Ishikawa (cell line): ENCODE data around the gene NIPA2.

Experiments used
- CEBPB ChIP-seq: IDR thresholded peaks from 2 replicates; pipeline ENCODE4 v1.6.1; 2012
- CREB1 ChIP-seq: IDR thresholded peaks from 2 replicates; pipeline ENCODE4 v1.6.1; 2012; ENCODE audit warnings: low read depth
- EGR1 ChIP-seq: IDR thresholded peaks from 2 replicates; pipeline ENCODE4 v1.6.1; 2012
- EP300 ChIP-seq: IDR thresholded peaks from 2 replicates; pipeline ENCODE4 v1.6.1; 2012; ENCODE audit warnings: borderline replicate concordance
- FOXM1 ChIP-seq: IDR thresholded peaks from 2 replicates; pipeline ENCODE4 v1.6.1; 2012; ENCODE audit warnings: low read depth, borderline replicate concordance
- MAX ChIP-seq: IDR thresholded peaks from 2 replicates; pipeline ENCODE4 v1.6.1; 2012
- NFIC ChIP-seq: IDR thresholded peaks from 2 replicates; pipeline ENCODE4 v1.6.1; 2012
- RAD21 ChIP-seq: IDR thresholded peaks from 2 replicates; pipeline ENCODE4 v1.6.1; 2012; ENCODE audit warnings: low read depth
- TAF1 ChIP-seq: IDR thresholded peaks from 2 replicates; pipeline ENCODE4 v1.6.1; 2012; ENCODE audit warnings: low read depth, mild to moderate bottlenecking
- TCF12 ChIP-seq: IDR thresholded peaks from 2 replicates; pipeline ENCODE4 v1.6.1; 2012; ENCODE audit warnings: low read depth
- TEAD4 ChIP-seq: IDR thresholded peaks from 2 replicates; pipeline ENCODE4 v1.6.1; 2012
- USF1 ChIP-seq: IDR thresholded peaks from 2 replicates; pipeline ENCODE4 v1.6.1; 2012
- YY1 ChIP-seq: IDR thresholded peaks from 2 replicates; pipeline ENCODE4 v1.6.1; 2012; ENCODE audit warnings: low read depth
- ZBTB7A ChIP-seq: IDR thresholded peaks from 2 replicates; pipeline ENCODE4 v1.6.1; 2012; ENCODE audit warnings: low read depth
- TF ChIP-seq, protein P1 (sequence below): IDR thresholded peaks from 2 replicates; pipeline ENCODE4 v1.6.1; 2012; ENCODE audit warnings: low read depth, mild to moderate bottlenecking

NIPA2 gene

GRCh38 chr15:22810853-22811338, 27.6 kb upstream of the NIPA2 start:
- TF ChIP-seq MAX (no peak), NFIC (no peak), TCF12 (no peak), CREB1 (no peak), EGR1 (no peak), RAD21 (no peak), ZBTB7A (no peak), TEAD4 (no peak), USF1 (no peak), CEBPB (no peak), FOXM1 (no peak)

GRCh38 chr15:22811640-22812039, 26.8 kb upstream of the NIPA2 start:
- TF ChIP-seq RAD21, result peak; percentile 27; the same call in 1 of the 2 replicates
- TF ChIP-seq, protein P1, sequence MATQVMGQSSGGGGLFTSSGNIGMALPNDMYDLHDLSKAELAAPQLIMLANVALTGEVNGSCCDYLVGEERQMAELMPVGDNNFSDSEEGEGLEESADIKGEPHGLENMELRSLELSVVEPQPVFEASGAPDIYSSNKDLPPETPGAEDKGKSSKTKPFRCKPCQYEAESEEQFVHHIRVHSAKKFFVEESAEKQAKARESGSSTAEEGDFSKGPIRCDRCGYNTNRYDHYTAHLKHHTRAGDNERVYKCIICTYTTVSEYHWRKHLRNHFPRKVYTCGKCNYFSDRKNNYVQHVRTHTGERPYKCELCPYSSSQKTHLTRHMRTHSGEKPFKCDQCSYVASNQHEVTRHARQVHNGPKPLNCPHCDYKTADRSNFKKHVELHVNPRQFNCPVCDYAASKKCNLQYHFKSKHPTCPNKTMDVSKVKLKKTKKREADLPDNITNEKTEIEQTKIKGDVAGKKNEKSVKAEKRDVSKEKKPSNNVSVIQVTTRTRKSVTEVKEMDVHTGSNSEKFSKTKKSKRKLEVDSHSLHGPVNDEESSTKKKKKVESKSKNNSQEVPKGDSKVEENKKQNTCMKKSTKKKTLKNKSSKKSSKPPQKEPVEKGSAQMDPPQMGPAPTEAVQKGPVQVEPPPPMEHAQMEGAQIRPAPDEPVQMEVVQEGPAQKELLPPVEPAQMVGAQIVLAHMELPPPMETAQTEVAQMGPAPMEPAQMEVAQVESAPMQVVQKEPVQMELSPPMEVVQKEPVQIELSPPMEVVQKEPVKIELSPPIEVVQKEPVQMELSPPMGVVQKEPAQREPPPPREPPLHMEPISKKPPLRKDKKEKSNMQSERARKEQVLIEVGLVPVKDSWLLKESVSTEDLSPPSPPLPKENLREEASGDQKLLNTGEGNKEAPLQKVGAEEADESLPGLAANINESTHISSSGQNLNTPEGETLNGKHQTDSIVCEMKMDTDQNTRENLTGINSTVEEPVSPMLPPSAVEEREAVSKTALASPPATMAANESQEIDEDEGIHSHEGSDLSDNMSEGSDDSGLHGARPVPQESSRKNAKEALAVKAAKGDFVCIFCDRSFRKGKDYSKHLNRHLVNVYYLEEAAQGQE, result no peak

GRCh38 chr15:22813844-22814243, 24.6 kb upstream of the NIPA2 start:
- TF ChIP-seq EGR1 (no peak), TEAD4 (no peak), TAF1 (no peak)

- TF ChIP-seq TAF1 (no peak), EGR1 (no peak), USF1 (no peak), TCF12 (no peak), FOXM1 (no peak), RAD21 (no peak), CREB1 (no peak)
Observed at GRCh38 chr15:22815766-22816165, 22.7 kb upstream of the NIPA2 start.

DNA sequence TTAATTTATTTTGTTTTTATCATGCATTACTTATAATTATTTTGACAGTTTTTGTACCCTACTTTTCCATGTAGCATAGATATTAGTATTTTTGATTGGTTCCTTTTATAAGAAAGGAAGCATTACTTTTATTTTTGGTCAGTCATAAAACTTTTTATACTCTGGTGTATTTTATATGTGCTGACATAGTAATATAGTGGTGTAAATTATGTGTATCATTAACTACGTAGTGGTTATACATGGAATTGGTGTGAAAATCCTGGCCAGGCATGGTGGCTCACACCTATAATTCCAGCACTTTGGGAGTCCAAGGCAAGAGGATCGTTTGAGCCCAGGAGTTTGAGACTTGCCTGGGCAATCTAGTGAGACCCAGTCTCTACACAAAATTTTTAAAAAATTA, 18.8 kb upstream of the NIPA2 start:
- no peak for TF ChIP-seq FOXM1
- TF ChIP-seq USF1, result no peak
- TF ChIP-seq TAF1, result no peak
- TF ChIP-seq EP300, result no peak
- TF ChIP-seq CREB1, result no peak
- TF ChIP-seq TEAD4, result no peak
- no peak for TF ChIP-seq CEBPB
- TF ChIP-seq MAX, result no peak
- TF ChIP-seq TCF12, result no peak
- TF ChIP-seq, protein P1, result no peak
- no peak for TF ChIP-seq ZBTB7A
- TF ChIP-seq EGR1, result no peak
- TF ChIP-seq NFIC, result no peak
- TF ChIP-seq YY1, result no peak
- TF ChIP-seq RAD21, result no peak

- TF ChIP-seq TAF1, result no peak
- TF ChIP-seq MAX, result no peak
- no peak for TF ChIP-seq CEBPB
- no peak for TF ChIP-seq TCF12
- no peak for TF ChIP-seq CREB1
- TF ChIP-seq USF1, result no peak
- TF ChIP-seq ZBTB7A, result no peak
- no peak for TF ChIP-seq NFIC
- TF ChIP-seq, protein P1, result no peak
- TF ChIP-seq EGR1, result no peak
- TF ChIP-seq TEAD4, result no peak
Observed at GRCh38 chr15:22823495-22824128, 14.9 kb upstream of the NIPA2 start.
